ENCODE measurements around the gene GZMM.

- TF ChIP-seq CTCF (IDR thresholded peaks at IDR 0.05), result no peak
- TF ChIP-seq POLR2A (IDR thresholded peaks at IDR 0.05), result no peak
- TF ChIP-seq EP300 (IDR thresholded peaks at IDR 0.05), result no peak
Measured at GRCh38 chr19:504616-505015, 39.2 kb upstream of the GZMM start.
